ENCODE measurements around the gene KMT2D.

KMT2D gene

DNA sequence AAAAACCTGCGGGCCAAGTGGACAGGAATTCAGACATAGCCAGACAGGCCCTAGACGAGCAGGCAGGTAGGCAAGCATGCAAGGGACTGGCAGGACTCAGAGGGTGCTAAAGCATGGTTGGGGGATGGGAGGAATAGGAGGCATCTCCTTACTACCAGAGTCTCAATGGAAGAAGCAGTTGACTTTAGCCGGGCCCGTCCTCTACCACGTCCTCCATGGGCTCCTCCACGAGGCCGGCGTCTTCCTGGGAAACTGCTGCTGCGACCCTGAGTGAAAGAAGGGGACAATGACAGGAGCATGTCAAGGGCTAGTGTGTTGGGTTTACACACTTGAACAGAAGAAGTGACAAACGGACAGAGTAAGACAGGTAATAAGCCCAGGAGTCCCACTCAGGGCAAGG lies 11.6 kb downstream of the KMT2D start:
- no peak overlapping the region for H3K9ac ChIP-seq (ENCODE audit: low read length)
- H3K9me3 ChIP-seq (ENCODE audit: control insufficient read depth, low read length), result no peaks in the 10 kb centered on the region
- H3K27me3 ChIP-seq (ENCODE audit: control insufficient read depth, insufficient read depth, low read length), result no peaks in the 10 kb centered on the region
- H3K4me1 ChIP-seq (ENCODE audit: control insufficient read depth, insufficient read depth, low read length), result no peaks in the 10 kb centered on the region
- peaks cover 57% of the 10 kb centered on the region for H3K36me3 ChIP-seq (ENCODE audit: control insufficient read depth, insufficient read depth, low read length)
- H3K4me3 ChIP-seq (ENCODE audit: low read length), result no peak overlapping the region

GRCh38 chr12:49046129-49046895 lies 14.3 kb downstream of the KMT2D start:
- H3K36me3 ChIP-seq (ENCODE audit: control insufficient read depth, insufficient read depth, low read length), result peaks cover 66% of the 10 kb centered on the region
- no peaks in the 10 kb centered on the region for H3K9me3 ChIP-seq (ENCODE audit: control insufficient read depth, low read length)
- H3K9ac ChIP-seq (ENCODE audit: low read length), result no peak overlapping the region

DNA sequence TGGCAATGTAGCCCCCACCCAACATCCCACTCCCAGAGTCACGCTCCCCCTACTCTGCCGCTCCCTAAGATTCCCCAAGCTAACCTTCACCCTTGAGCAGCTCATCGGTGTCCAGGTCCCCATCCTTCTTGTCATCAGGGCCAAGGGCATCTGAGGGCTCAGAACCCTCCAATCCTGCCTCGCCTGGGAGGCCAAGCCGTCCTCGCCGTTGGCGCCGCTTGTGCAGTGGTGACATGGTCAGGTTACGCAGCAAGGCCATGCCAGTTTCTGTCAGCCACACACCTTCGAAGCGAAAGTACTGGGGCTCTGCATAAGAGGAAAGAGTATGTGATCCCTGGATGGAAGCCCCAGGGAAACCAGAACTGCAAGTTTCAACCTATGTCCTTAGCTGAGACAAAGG lies 15.9 kb downstream of the KMT2D start:
- no peak overlapping the region for H3K4me3 ChIP-seq (ENCODE audit: low read length)
- peaks cover 61% of the 10 kb centered on the region for H3K36me3 ChIP-seq (ENCODE audit: control insufficient read depth, insufficient read depth, low read length)
- no peak overlapping the region for H3K9ac ChIP-seq (ENCODE audit: low read length)
- no peaks in the 10 kb centered on the region for H3K27me3 ChIP-seq (ENCODE audit: control insufficient read depth, insufficient read depth, low read length)
- no peaks in the 10 kb centered on the region for H3K9me3 ChIP-seq (ENCODE audit: control insufficient read depth, low read length)
- no peaks in the 10 kb centered on the region for H3K4me1 ChIP-seq (ENCODE audit: control insufficient read depth, insufficient read depth, low read length)

More at GRCh38 chr12:49046129-49046895, 14.3 kb downstream of the KMT2D start:
- Histone ChIP-seq H3K4me1 (ENCODE audit: control insufficient read depth, insufficient read depth, low read length) (no peaks in the 10 kb centered on the region), H3K4me3 (ENCODE audit: low read length) (no peak overlapping the region), H3K27me3 (ENCODE audit: control insufficient read depth, insufficient read depth, low read length) (no peaks in the 10 kb centered on the region)

GRCh38 chr12:49043856-49044258 lies 16.7 kb downstream of the KMT2D start:
- peaks cover 59% of the 10 kb centered on the region for H3K36me3 ChIP-seq (ENCODE audit: control insufficient read depth, insufficient read depth, low read length)
- H3K4me1 ChIP-seq (ENCODE audit: control insufficient read depth, insufficient read depth, low read length), result no peaks in the 10 kb centered on the region
- H3K27me3 ChIP-seq (ENCODE audit: control insufficient read depth, insufficient read depth, low read length), result no peaks in the 10 kb centered on the region
- H3K9ac ChIP-seq (ENCODE audit: low read length), result no peak overlapping the region
- no peak overlapping the region for H3K4me3 ChIP-seq (ENCODE audit: low read length)
- H3K9me3 ChIP-seq (ENCODE audit: control insufficient read depth, low read length), result no peaks in the 10 kb centered on the region

DNA sequence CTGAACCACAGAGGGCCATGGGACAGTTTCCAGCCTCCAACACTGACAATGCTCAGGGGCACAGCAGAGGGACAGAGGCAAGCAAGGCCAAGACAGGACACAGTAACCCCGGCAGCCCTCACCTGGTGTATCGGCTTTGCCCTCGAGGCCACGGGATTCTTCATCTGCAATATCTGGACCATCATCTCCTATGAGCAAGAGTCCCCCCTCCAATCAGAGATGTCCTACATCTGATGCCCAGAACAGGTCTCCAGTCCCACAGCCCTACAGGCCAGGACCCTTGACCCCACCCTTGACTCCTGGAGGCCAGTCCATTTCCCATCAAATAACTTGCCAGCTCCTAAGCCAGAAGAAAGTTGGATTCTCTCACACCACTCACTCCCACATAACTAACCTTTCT lies 17.4 kb downstream of the KMT2D start:
- H3K27me3 ChIP-seq (ENCODE audit: control insufficient read depth, insufficient read depth, low read length), result no peaks in the 10 kb centered on the region
- H3K4me1 ChIP-seq (ENCODE audit: control insufficient read depth, insufficient read depth, low read length), result no peaks in the 10 kb centered on the region
- H3K9me3 ChIP-seq (ENCODE audit: control insufficient read depth, low read length), result no peaks in the 10 kb centered on the region
- H3K36me3 ChIP-seq (ENCODE audit: control insufficient read depth, insufficient read depth, low read length), result peaks cover 56% of the 10 kb centered on the region
- H3K4me3 ChIP-seq (ENCODE audit: low read length), result no peak overlapping the region
- no peak overlapping the region for H3K9ac ChIP-seq (ENCODE audit: low read length)

DNA sequence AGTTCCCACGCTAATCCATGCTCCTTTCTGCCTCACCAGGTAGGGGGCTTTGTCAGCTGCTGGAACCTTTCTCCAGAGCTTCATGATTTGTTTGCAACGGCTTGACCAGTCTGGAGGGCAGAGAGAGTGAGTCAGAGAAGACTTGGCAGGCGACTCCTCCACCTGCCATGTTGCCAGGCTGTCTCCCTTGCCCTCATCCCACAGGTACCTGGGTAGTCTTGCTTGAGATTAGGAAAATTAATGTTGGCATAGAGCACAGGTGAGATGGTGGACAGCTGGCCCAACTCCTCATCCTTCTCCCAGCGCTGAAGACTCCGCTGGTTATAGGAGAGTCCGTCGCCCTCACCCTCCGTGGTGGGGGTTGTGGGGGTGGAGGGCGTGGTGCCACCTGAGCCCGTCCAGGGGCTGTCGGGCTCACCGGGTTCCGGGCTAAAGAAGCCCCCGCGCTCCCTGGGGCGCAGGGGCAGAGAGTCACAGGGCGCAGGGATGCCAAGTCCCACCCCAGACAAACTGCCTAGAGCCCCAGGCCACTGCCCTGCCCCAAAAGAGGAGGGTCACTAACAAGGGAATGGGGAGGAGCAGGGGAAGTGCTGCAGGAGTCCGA lies 18.6 kb downstream of the KMT2D start:
- H3K4me3 ChIP-seq (ENCODE audit: low read length), result no peak overlapping the region
- no peaks in the 10 kb centered on the region for H3K4me1 ChIP-seq (ENCODE audit: control insufficient read depth, insufficient read depth, low read length)
- no peaks in the 10 kb centered on the region for H3K27me3 ChIP-seq (ENCODE audit: control insufficient read depth, insufficient read depth, low read length)
- no peaks in the 10 kb centered on the region for H3K9me3 ChIP-seq (ENCODE audit: control insufficient read depth, low read length)
- H3K36me3 ChIP-seq (ENCODE audit: control insufficient read depth, insufficient read depth, low read length), result peaks cover 54% of the 10 kb centered on the region
- no peak overlapping the region for H3K9ac ChIP-seq (ENCODE audit: low read length)

GRCh38 chr12:49041036-49041880 lies 19.3 kb downstream of the KMT2D start:
- Histone ChIP-seq H3K9me3 (ENCODE audit: control insufficient read depth, low read length) (no peaks in the 10 kb centered on the region), H3K4me3 (ENCODE audit: low read length) (no peak overlapping the region), H3K27me3 (ENCODE audit: control insufficient read depth, insufficient read depth, low read length) (no peaks in the 10 kb centered on the region), H3K4me1 (ENCODE audit: control insufficient read depth, insufficient read depth, low read length) (no peaks in the 10 kb centered on the region), H3K36me3 (ENCODE audit: control insufficient read depth, insufficient read depth, low read length) (peaks cover 56% of the 10 kb centered on the region), H3K9ac (ENCODE audit: low read length) (no peak overlapping the region)

DNA sequence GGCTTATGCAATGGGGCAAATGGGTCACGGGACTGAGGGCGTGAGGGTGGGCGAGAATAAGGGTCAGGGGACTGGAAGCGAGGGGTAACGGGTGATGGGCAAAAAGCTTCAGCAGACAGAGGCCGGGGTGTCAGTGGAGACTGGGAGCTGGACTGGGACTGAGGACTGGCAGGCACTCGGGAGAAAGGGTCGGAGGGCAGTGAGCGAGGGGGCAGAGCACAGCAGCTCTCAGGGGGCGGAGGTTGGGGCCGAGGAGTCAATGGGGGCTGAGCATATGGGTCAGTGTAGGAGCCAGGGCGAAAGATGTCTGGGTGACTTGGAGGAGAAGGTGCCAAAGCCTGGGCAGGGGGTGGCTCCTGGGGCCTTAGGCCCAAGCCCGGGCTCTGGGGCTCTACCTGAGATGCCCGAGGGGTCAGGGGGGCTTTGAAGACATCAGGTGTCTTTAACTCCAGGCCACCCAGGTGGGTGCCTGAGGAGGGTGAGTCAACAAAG lies 20.2 kb downstream of the KMT2D start:
- H3K9ac ChIP-seq (ENCODE audit: low read length), result no peak overlapping the region
- H3K4me1 ChIP-seq (ENCODE audit: control insufficient read depth, insufficient read depth, low read length), result no peaks in the 10 kb centered on the region
- H3K9me3 ChIP-seq (ENCODE audit: control insufficient read depth, low read length), result no peaks in the 10 kb centered on the region
- no peak overlapping the region for H3K4me3 ChIP-seq (ENCODE audit: low read length)
- H3K36me3 ChIP-seq (ENCODE audit: control insufficient read depth, insufficient read depth, low read length), result peaks cover 52% of the 10 kb centered on the region
- no peaks in the 10 kb centered on the region for H3K27me3 ChIP-seq (ENCODE audit: control insufficient read depth, insufficient read depth, low read length)

- H3K9me3 ChIP-seq (ENCODE audit: control insufficient read depth, low read length), result no peaks in the 10 kb centered on the region
- no peak overlapping the region for H3K4me3 ChIP-seq (ENCODE audit: low read length)
- H3K27me3 ChIP-seq (ENCODE audit: control insufficient read depth, insufficient read depth, low read length), result no peaks in the 10 kb centered on the region
- peaks cover 50% of the 10 kb centered on the region for H3K36me3 ChIP-seq (ENCODE audit: control insufficient read depth, insufficient read depth, low read length)
- H3K9ac ChIP-seq (ENCODE audit: low read length), result no peak overlapping the region
- H3K4me1 ChIP-seq (ENCODE audit: control insufficient read depth, insufficient read depth, low read length), result no peaks in the 10 kb centered on the region
These were observed 20.9 kb downstream of the KMT2D start for GRCh38 chr12:49039421-49040363.

GRCh38 chr12:49038291-49038955 lies 22.2 kb downstream of the KMT2D start:
- H3K27me3 ChIP-seq (ENCODE audit: control insufficient read depth, insufficient read depth, low read length), result no peaks in the 10 kb centered on the region
- H3K4me3 ChIP-seq (ENCODE audit: low read length), result no peak overlapping the region
- H3K36me3 ChIP-seq (ENCODE audit: control insufficient read depth, insufficient read depth, low read length), result peaks cover 48% of the 10 kb centered on the region
- no peaks in the 10 kb centered on the region for H3K4me1 ChIP-seq (ENCODE audit: control insufficient read depth, insufficient read depth, low read length)
- no peaks in the 10 kb centered on the region for H3K9me3 ChIP-seq (ENCODE audit: control insufficient read depth, low read length)
- H3K9ac ChIP-seq (ENCODE audit: low read length), result no peak overlapping the region

DNA sequence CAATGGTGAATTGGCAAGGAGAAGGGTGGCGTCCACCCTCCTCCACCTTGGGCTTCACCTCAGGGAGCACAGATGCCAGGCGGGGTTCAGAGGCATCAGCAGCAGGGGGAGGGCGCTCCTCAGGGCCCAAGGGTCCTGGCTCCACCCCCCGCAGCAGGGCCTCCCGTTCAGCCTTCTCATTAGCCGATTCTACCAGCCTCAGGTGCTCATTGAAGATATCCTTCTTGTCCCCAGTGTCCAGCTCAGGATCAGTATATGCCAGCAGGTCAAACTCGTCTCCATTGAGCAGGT lies 22.7 kb downstream of the KMT2D start:
- Histone ChIP-seq H3K36me3 (ENCODE audit: control insufficient read depth, insufficient read depth, low read length) (peaks cover 47% of the 10 kb centered on the region), H3K9me3 (ENCODE audit: control insufficient read depth, low read length) (no peaks in the 10 kb centered on the region), H3K9ac (ENCODE audit: low read length) (no peak overlapping the region), H3K4me3 (ENCODE audit: low read length) (no peak overlapping the region), H3K4me1 (ENCODE audit: control insufficient read depth, insufficient read depth, low read length) (no peaks in the 10 kb centered on the region), H3K27me3 (ENCODE audit: control insufficient read depth, insufficient read depth, low read length) (no peaks in the 10 kb centered on the region)
